Fibroblast of lung (primary cell): ENCODE data around the gene BTRC.

ENCODE experiments used
- CTCF ChIP-seq, 2 donors: IDR thresholded peaks in 1 of 2; conservative IDR thresholded peaks in 1 of 2; 1 replicate in 1 of 2; 2 replicates in 1 of 2; pipeline ENCODE4 v1.5.1; 2011 to 2012; ENCODE audit warnings: low read length in 2 of 2, control low read depth in 1 of 2, inconsistent platforms in 1 of 2, low read depth in 1 of 2, mild to moderate bottlenecking in 1 of 2
- EZH2 ChIP-seq: IDR thresholded peaks from 2 replicates; pipeline ENCODE4 v1.5.1; 2012; ENCODE audit warnings: low read length, control low read depth, mild to moderate bottlenecking; ENCODE audit errors: missing control alignments

- peak; percentile 53 to 55 for TF ChIP-seq CTCF (conservative IDR thresholded peaks at IDR 0.05 in 1 of 2, IDR thresholded peaks at IDR 0.05 in 1 of 2; ENCODE audit: low read depth in 1 of 2, low read length in 2 of 2)
- TF ChIP-seq EZH2 = no peak
Observed at GRCh38 chr10:101569622-101570427, 215.9 kb downstream of the BTRC start.
